ENCODE measurements around the gene PRKCE.

The PRKCE gene

GRCh38 chr2:45631955-45632354 is 19.5 kb upstream of the PRKCE start:
- no peak for DNase-seq (ENCODE audit: low read depth)

- no peak for DNase-seq (ENCODE audit: low read depth)
These were observed 17.3 kb upstream of the PRKCE start for GRCh38 chr2:45634223-45634622.

- DNase-seq (ENCODE audit: low read depth), result no peak
These were observed 15.5 kb upstream of the PRKCE start for GRCh38 chr2:45636008-45636407.

DNA sequence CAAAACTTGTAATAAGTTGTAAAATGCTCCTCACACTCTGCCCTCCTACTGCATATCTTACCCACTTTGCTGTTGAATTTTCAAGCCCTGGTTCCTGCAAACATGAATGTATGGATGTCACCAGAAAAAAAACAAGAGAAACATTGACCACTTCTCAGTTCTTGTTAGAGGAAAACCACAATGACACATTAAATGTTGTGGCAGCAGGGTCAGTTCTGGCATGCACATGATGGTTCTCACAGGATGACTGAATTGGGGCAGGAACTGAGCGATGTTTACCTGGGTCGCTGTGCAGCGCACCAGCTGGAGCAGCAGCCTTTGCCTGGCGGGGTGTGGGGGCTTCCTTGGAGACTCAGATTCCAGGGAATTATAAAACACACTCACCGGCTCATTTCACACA is 14.0 kb upstream of the PRKCE start:
- DNase-seq (ENCODE audit: low read depth), result no peak

DNA sequence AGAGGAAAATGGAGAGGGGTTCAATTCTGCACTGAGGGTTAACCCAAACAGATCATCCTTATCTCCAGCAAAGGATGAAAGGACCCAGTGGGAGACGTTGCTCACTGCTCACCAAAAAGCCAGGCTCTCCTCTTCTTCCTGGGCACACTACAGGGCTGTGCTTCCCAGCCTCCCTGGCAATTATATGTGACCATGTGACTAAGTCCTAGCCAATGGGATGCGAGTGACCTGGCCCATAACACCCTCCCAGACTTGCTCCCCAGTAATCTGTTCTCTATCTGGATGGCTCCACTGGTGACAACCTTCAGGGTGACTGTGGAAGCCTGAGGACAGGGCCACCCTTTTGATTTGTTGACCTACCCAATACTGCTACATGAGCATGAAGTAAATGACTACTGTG is 10.9 kb upstream of the PRKCE start:
- no peak for DNase-seq (ENCODE audit: low read depth)

DNA sequence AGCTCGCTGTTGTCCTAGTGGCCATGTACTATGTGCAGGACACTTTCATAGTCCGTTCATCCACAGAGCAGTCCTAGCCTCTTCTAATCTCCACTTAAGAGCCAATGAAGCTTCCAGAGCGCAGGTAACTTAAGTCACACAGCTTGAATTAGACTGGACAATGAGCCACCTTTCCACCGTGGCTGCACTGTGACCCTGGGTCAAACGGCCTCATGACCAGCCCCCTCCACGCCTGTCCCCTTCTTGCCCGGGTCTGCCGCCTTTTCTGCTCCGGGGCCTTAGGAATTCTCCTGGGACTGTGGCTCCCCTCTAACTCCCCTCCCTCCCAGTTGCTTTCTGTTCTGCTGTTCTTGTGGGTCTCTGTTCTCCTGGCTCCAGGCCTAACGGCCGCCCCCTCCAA is 8.4 kb upstream of the PRKCE start:
- DNase-seq (ENCODE audit: low read depth), result no peak

DNA sequence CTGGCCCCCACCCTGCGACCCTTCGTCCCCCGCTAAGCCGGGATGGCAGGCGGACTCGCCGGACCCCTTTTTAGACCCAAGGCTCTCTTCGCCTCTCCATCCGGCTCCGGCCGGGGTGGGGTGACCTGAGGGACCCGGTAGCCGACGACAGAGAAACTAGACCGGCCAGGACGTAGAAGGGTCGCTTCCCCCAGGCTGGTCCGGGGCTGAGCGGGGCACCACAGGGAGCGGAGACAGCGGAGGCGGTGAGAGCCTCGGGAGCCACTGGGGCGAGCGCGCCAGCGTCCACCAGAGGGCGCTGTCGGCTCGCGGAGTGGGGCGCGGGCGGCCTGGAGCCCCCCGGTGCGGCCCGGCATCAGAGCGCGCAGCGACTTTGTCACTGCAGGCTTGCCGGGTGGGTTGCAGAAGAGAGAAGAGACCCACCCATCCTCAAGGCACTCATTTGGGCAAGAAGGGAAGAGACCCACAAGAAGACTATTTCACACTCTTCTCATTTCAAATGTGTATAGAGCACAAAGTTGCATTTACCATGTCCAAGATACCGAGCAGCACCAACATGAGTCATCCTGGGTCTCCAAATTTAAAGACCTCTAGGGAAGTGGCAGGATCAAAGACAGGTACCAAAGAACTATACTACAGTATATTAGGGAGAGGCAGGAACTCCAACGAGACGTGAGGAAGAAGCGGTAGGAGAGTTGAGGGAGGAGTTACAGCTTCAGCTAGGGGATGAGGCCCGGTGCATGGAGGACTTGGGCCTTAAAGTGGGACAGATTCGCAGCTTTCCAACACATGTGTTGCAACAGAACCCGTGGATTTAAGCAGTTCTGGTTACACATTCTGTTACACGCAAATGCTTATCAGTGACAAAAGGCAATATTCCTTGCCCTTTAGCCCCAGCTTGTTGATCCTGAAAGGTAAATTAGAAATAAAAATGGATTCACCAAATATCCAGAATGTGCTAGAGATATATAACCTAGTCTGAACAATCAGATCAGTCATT is 7.6 kb upstream of the PRKCE start:
- DNase-seq (ENCODE audit: low read depth), result peak; percentile 40

- DNase-seq (ENCODE audit: low read depth), result no peak
These were observed 5.2 kb upstream of the PRKCE start for GRCh38 chr2:45646289-45646688.

DNA sequence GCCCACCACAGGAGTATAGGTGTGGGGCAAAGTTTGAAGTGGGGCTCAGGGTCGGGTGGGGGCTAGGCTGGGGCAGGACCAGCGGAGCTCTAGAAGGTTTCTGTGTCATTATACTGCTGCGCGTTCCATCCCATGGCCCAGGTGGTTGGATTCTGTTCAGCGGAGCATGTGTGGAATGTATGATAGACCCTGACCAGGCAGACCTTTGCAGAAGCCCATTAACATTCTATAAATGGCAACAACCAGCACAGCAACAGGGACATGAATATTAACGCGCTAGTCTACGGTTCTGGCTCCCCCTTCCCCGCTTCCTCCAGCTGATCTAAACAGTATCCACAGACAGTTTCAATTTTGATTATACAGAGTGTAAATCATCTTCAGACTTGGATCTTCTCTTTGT is 4.1 kb upstream of the PRKCE start:
- no peak for DNase-seq (ENCODE audit: low read depth)

- peak; percentile 72 for DNase-seq (ENCODE audit: low read depth)
These were observed 3.4 kb upstream of the PRKCE start for GRCh38 chr2:45647986-45648520.

DNA sequence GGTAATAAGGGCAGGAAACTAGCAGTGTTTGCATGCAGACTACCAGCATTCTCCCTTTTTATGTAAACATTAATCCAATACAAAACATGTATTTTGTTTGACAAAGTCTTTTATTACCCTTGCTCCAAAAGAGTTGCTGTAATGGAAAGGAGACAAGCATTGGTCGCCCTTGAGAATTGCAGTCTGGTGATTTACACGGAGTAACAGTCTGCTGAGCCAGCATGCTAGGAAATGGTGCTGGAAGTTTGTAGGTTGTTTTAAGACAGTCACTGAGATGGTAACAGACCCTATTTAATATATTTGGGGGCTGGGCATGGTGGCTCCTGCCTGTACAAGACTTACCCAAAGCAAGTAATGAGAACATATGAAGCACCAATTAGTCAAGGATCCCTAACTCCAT is 2.8 kb upstream of the PRKCE start:
- peak; percentile 45 for DNase-seq (ENCODE audit: low read depth)

GRCh38 chr2:45649462-45649857 is 2.0 kb upstream of the PRKCE start:
- peak; percentile 10 for DNase-seq (ENCODE audit: low read depth)

DNA sequence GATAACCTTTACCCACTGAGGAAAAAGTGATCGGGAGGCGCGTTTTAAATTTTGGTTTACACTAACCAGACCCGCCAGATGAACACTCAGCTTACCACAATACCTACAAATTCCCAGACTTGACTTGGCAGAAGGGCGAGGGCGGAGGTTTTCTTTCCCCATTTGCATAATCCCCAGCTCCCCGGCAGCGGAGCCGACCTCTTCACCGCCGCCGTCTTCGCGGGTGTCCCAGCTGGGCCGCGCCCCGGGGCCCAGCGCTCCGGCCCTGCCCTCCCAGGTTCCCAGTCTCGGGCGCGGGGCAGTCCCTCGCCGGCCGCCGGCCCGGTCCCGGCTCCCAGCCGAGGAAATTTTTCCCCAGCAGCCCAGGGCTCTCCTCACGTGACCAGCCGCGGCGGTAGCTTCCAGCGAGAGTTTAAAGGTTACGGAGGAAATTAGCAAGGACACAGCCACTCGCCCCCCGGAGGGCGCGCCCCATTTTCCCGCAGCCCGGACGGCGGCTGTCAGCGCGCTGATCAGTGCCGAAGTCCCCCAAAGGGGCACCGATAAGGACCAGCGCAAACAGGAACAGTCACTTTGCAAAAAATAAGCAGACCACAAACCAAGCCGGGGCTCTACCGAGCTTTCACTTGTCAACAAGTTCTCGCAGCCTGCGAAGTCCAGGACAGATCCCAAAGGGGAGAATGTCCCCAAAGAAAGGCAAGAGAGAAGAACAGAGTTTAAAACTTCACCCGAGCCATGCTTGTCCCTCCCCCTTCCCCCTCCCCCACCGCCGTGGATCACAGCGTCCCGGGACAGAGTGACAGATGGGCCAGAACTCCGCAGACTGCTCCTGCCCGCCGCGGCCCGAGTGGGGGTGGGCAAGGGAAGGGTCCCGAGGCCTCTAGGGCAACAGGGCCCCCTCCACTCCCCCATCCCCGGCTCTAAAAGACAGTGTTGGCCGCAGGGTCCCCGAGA is 1.3 kb upstream of the PRKCE start:
- peak; percentile 45 for DNase-seq (ENCODE audit: low read depth)

DNA sequence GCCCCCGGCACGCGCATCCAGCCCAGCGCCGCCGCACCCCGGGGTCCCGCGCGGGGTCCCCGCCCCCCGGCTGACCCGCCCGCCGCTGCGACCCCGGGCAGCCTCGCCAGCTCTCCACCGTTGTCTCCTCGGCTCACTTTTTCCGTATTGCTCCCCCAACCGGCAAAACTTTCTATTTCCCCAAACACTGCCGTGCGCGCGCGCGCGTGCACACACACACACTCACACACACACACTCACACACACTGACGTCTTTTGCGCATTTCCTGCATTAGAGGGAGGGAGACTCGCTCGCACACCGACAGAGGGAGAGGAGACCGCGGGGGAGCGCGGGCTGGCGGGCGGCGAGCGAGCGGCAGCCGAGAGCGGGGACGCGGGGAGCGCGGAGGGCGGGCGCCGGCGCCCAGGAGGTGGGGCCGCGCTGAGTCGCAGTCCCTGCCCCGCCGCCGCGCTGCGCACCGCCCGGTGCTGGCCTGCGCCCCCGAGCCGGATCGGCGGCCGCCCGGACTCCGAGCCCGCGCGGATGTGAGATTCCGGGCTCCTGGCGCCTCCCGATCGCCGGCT is 542 bp upstream of the PRKCE start:
- peak; percentile 99 for DNase-seq (ENCODE audit: low read depth)

DNA sequence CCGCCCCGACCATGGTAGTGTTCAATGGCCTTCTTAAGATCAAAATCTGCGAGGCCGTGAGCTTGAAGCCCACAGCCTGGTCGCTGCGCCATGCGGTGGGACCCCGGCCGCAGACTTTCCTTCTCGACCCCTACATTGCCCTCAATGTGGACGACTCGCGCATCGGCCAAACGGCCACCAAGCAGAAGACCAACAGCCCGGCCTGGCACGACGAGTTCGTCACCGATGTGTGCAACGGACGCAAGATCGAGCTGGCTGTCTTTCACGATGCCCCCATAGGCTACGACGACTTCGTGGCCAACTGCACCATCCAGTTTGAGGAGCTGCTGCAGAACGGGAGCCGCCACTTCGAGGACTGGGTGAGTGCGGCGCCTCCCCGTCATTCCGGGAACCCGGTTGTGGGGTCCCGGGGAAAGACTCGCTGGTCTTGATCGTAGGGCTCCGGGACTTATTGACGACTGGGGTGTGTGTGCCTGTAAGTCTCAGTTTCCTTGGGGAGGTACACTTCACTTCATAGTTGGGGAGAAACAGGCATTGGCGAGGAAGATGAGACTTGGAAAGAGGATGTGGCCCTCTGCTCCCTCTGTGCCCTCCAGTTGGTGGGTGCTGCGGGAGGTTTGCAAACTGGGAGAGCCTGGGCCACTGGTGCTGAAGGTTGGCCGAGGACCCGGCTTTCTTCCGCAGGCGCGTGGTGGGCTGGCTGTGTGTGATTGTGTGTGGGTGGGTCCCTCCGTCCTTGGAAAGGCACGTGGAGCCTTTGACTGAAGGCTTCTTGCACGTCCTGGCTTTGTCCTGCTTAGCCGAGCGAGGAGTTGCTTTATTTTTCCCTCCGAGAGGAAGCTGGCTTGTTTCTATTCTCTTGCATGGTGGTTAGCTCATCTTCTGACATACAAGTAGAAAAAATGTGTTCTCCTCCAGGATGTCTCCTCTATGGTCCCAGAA is 886 bp downstream of the PRKCE start:
- DNase-seq (ENCODE audit: low read depth), result peak; percentile 52

- DNase-seq (ENCODE audit: low read depth), result peak; percentile 53
These were observed 1.8 kb downstream of the PRKCE start for GRCh38 chr2:45653122-45653913.

DNA sequence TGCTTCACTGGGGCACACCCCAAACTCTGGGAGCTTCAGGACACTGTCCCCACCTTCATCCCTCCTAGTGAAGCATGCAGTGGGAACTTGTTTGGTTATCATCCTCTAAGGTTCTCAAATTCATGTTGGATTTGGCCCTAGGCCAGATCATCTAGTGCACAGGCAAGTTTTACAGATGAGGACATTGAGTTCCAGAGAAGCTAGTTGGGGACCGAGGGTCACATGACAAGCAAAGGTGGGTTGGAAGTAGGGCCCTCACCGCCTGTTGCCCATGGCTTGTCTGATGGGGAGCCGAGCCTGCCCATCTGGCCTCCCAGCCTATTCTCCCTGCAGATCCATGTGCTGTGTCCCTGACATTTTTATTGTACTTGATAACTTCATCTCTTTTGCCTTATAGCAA is 2.8 kb downstream of the PRKCE start:
- DNase-seq (ENCODE audit: low read depth), result no peak

- DNase-seq (ENCODE audit: low read depth), result no peak
These were observed 10.4 kb downstream of the PRKCE start for GRCh38 chr2:45661828-45662227.

DNA sequence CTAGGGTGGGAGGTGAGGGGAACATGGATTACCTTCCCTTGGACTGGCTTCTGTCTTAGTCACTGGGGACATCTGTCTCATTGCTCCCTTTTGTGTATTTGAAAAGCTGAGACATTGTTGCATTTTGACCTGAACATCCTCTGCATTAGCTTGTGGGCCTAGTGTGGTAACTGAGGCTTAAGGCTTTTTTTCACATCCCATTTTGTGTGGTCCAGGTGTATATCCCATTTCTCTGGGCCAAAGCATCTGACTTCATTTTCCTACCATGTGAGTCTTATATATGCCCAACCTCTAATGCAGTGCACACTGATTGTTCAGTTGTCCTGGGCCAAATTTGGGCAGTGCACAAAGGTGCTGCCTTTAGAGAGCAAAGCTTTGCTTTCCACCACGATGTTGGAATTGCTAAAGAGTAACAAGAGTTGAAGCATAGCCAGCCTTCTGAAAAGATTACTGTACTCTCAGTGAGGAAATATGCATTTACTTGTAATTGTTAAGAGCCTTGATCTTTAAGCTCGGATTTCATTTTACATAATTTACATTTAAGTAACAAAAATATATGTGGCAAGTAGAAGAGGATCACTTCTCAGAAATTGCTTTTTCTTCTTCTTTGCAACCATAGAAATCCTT is 13.3 kb downstream of the PRKCE start:
- DNase-seq (ENCODE audit: low read depth), result peak; percentile 33

DNA sequence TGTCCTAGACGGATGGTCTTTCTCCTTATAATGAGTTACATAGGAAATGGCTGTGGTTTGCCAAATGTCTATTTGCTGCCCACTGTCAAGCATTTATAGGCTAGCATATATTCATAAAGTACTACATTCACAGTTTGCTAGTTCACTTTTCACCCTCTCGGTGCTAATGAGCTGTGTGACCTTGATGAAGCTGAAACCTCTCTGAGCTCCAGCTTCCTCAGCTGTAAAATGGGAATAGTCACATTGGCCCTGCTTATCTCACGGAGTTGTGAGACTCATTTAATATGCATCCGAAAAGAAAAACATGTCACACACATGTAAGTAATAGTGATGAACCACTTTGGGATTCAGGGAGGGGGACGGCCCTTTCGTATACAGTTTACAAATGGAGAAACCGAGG is 17.0 kb downstream of the PRKCE start:
- DNase-seq (ENCODE audit: low read depth), result no peak
